A549 treated with Hydrocortisone at 1 μM for 4 hours (cell line): ENCODE results near the gene CARD10. TPM values are rescaled to one million over a fixed set of nuclear protein-coding genes. Genes with fewer than 3 reads are reported as not detected.

Experiments
- total RNA-seq: library from RNA; stranded (reverse); fragments of 200-300 nt; extraction: Qiagen RNA extraction; gene quantifications from 5 replicates; pipeline ENCODE4 v1.2.3, GENCODE V29; 2022

The CARD10 gene
- 26.3 to 31.6 TPM (median 30.6 TPM) in 5 replicates for total RNA-seq

GRCh38 chr22:37519268-37520195, at the start of gene CARD10:
Gene CARD10, minus strand, starts transcription at chr22:37519415. Its CDS starts 215 bp downstream, at chr22:37519200.

DNA sequence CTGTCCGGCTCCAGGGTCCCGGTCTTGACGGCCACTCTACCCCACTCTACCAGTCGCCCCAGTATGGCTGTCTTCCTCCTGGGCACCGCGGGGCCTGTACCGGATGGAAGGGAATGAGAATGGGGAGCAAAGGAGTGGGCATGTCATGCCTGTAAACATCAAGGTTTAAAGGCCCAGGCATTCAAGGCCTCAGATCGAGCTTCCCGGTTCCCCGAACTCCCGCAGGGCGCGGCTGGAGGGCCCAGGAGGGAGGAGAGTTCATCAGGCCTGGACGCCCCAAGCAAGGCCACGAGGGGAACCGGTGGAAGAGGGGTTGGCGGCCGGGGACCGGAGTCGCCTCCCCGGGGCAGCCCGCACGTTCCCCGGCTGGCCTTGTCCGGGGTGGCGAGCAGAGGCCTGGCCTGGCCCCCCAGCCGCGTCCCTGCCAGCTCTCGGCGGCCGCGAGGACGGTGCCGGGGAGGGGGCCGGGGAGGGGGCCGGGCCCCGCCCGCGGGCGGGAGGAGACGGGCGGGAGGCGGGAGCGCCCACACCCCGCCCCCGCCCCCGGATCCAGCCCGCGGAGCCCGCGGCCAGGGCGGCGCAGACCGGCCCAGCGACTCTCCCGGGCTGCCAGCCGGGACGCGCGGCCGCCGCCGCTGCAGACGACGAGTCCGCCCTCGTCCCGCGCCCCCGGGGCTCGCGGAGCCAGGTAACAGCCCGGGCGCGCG, 40.8 kb upstream of the CARD10 start, which contains the start of gene CDC42EP1:
Gene CDC42EP1, plus strand, starts transcription at position 580 of the 707 bp plus-strand sequence. CDS start 5,870 bp downstream, outside the sequence.

DNA sequence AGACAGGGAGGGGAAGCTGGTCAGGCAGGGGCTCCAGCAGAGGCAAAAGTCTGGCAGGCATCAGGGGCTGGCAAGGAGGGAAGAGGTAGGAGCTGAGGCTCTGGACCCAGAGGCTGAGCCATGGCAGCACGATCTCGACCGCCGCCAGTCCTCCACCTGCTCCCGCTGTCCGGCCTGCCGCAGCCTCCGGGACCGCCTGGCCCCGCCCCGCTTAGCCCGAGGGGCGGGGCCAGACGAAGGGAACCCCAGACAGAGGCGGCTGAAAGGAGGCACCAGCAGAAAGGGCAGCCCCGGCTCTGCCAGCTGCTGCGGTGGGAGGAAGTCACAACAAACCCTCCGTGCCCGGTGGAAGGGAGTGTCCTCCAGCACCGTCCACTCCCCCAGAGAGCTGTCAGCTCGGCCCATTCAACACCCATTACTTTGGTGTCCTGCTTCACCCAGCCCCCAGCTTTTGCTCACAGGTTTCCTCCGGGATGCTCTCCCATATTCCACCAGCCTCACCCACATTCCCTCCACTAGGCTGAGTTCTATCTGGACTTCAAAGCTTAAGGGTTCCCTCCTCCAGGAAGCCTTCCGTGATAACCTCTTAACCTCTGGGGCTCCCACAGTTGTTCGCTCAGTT, 32.9 kb downstream of the CARD10 start, which contains the start of gene MFNG:
Gene MFNG, minus strand, starts transcription at position 161 of the 622 bp plus-strand sequence. CDS start 207 bp downstream, outside the sequence.

Other genes with a start within 250 kb of the CARD10 start
- 0.53 to 1.5 TPM (median 0.74 TPM) in 5 replicates for gene CYTH4, start 236.9 kb downstream of the CARD10 start, total RNA-seq
- 5.8 to 6.7 TPM (median 6.2 TPM) in 5 replicates for gene ELFN2, start 91.9 kb downstream of the CARD10 start, total RNA-seq
- 0.70 to 2.6 TPM (median 1.6 TPM) in 5 replicates for gene MFNG, start 33.0 kb downstream of the CARD10 start, total RNA-seq
- 24.7 to 33.4 TPM (median 31.0 TPM) in 5 replicates for gene CDC42EP1, start 41.1 kb upstream of the CARD10 start, total RNA-seq
- 0.22 to 0.28 TPM (median 0.23 TPM) in 3 of 5 replicates, not detected in the others for gene LGALS2, start 60.7 kb upstream of the CARD10 start, total RNA-seq
- gene GGA1, start 89.4 kb upstream of the CARD10 start, total RNA-seq, result 19.6 to 22.4 TPM (median 22.0 TPM) in 5 replicates
- gene SH3BP1, start 120.3 kb upstream of the CARD10 start, total RNA-seq, result 1.3 to 2.0 TPM (median 1.8 TPM) in 5 replicates
- 12.8 to 17.5 TPM (median 16.2 TPM) in 5 replicates for gene PDXP, start 139.3 kb upstream of the CARD10 start, total RNA-seq
- 1,132 to 1,345 TPM (median 1,296 TPM) in 5 replicates for gene LGALS1, start 156.2 kb upstream of the CARD10 start, total RNA-seq
- 23.6 to 28.3 TPM (median 26.4 TPM) in 5 replicates for gene NOL12, start 166.9 kb upstream of the CARD10 start, total RNA-seq
- gene TRIOBP, start 177.6 kb upstream of the CARD10 start, total RNA-seq, result 28.2 to 37.4 TPM (median 34.9 TPM) in 5 replicates